MM.1S (cell line): ENCODE data around the gene FIG4.

Experiments
- CTCF ChIP-seq: fragments of 300-600 bp; sonication (generic); IDR thresholded peaks from 2 replicates; pipeline ENCODE4 v1.5.1; 2016; ENCODE audit warnings: antibody characterized with exemption, low read length, mixed read lengths
- EZH2phosphoT487 ChIP-seq: fragments of 300-600 bp; sonication (generic); IDR thresholded peaks from 2 replicates; pipeline ENCODE4 v1.6.1; 2018; ENCODE audit warnings: antibody characterized with exemption, low read length

- TF ChIP-seq CTCF (no peak), EZH2phosphoT487 (no peak)
Measured at GRCh38 chr6:109787312-109787711, 96.2 kb downstream of the FIG4 start.
